H1 (cell line): ENCODE data around the gene MAPK8IP2. TPM values are rescaled to one million over a fixed set of nuclear protein-coding genes. Genes with fewer than 3 reads are reported as not detected.
A peak's percentile ranks its signal among the peaks of the same experiment; 100 is the strongest.

Source experiments
- BRCA1 ChIP-seq: IDR thresholded peaks from 2 replicates; pipeline ENCODE4 v1.6.1; 2012; ENCODE audit warnings: low read depth, low read length, improper control_type of control experiment
- CTCF ChIP-seq, 3 experiments: IDR thresholded peaks; 1 replicate in 2 of 3; 2 replicates in 1 of 3; pipeline versions ENCODE4 v1.5.1 to v1.6.1; 2011; ENCODE audit warnings: low read length in 3 of 3, mild to moderate bottlenecking in 3 of 3, inconsistent platforms in 2 of 3, low read depth in 1 of 3, moderate library complexity in 1 of 3; ENCODE audit not compliant: insufficient read depth in 1 of 3; ENCODE audit errors: control extremely low read depth in 1 of 3
- MAFK ChIP-seq: IDR thresholded peaks from 2 replicates; pipeline ENCODE4 v1.6.1; 2012; ENCODE audit warnings: low read depth, mild to moderate bottlenecking, improper control_type of control experiment, low read length
- MAX ChIP-seq: IDR thresholded peaks from 2 replicates; pipeline ENCODE4 v1.6.1; 2012; ENCODE audit warnings: inconsistent platforms
- POU5F1 ChIP-seq: IDR thresholded peaks from 2 replicates; pipeline ENCODE4 v1.6.1; 2011; ENCODE audit warnings: low read depth, mild to moderate bottlenecking, low read length, moderate library complexity
- SIN3A ChIP-seq, 2 experiments: IDR thresholded peaks in 1 of 2; conservative IDR thresholded peaks in 1 of 2; 2 replicates each; pipeline ENCODE4 v1.6.1; 2011 to 2012; ENCODE audit warnings: low read length in 2 of 2, improper control_type of control experiment in 1 of 2, low read depth in 1 of 2, mild to moderate bottlenecking in 1 of 2
- SIRT6 ChIP-seq: IDR thresholded peaks from one replicate; pipeline ENCODE4 v1.7.1; 2012; ENCODE audit warnings: low read length, inconsistent platforms
- SP1 ChIP-seq: IDR thresholded peaks from 2 replicates; pipeline ENCODE4 v1.6.1; 2011; ENCODE audit warnings: low read depth, low read length
- TBP ChIP-seq: IDR thresholded peaks from 2 replicates; pipeline ENCODE4 v1.6.1; 2011; ENCODE audit warnings: low read depth, low read length, improper control_type of control experiment
- polyA plus RNA-seq, 7 experiments: library from polyadenylated mRNA; depleted of rRNA in 3 of 7; stranded (reverse) in 5 of 7; unstranded in 2 of 7; fragments of >200 nt in 5 of 7; fragments of 200-250 nt in 2 of 7; gene quantifications; 1 replicate in 5 of 7; 2 replicates in 1 of 7; 4 replicates in 1 of 7; pipeline versions ENCODE4 v1.2.1 to v1.2.3, GENCODE V29; 2011 to 2013; ENCODE audit warnings: missing spikeins in 2 of 7, mixed read lengths in 2 of 7
- total RNA-seq: library from RNA; stranded (reverse); fragmentation: NEBNext Ultra II Directional; extraction: Animal tissue kit (Norgen Biotek cat#: 25700); gene quantifications from 2 replicates; pipeline ENCODE4 v1.2.1, GENCODE V29; 2021

Gene MAPK8IP2
- total and polyA plus RNA-seq, 2 of the 8 experiments (the other 6 are each of a cell fraction or from before 2014, with no cell fraction given): 1.5 to 5.5 TPM

- TF ChIP-seq SIRT6: no peak
- no peak for TF ChIP-seq POU5F1
- 0 out of 4 replicates have a peak, but pooled peaks have one; percentile 47 to 51 for TF ChIP-seq SIN3A (conservative IDR thresholded peaks at IDR 0.05 in 1 of 2, IDR thresholded peaks at IDR 0.05 in 1 of 2; ENCODE audit: low read depth in 1 of 2, low read length in 2 of 2)
- peak; percentile 53; the same call in 1 of the 2 replicates for TF ChIP-seq SP1
- peak; percentile 60; the same call in 1 of the 2 replicates for TF ChIP-seq TBP
- TF ChIP-seq MAFK: no peak
- TF ChIP-seq CTCF (IDR thresholded peaks at IDR 0.05; ENCODE audit: control extremely low read depth in 1 of 3, insufficient read depth in 1 of 3, low read depth in 1 of 3, low read length in 3 of 3): peak; percentile 22 to 45 (median 28); a peak in 3 of 4 replicates
- TF ChIP-seq MAX: peak; percentile 41
- no peak for TF ChIP-seq BRCA1
Measured at GRCh38 chr22:50641696-50642607, 41.4 kb downstream of the MAPK8IP2 start (continued).
